Sigmoid colon (tissue), 3 donors: ENCODE results near the gene YWHAE.

ENCODE experiments used
- CTCF ChIP-seq, 4 experiments: fragments of 450-650 bp in 3 of 4; fragments of 200-600 bp in 1 of 4; IDR thresholded peaks; one replicate each; pipeline ENCODE4 v1.5.1; 2016 to 2019; ENCODE audit warnings: antibody characterized with exemption in 4 of 4, mild to moderate bottlenecking in 3 of 4, moderate library complexity in 2 of 4
- POLR2A ChIP-seq, 2 donors: fragments of 450-650 bp; IDR thresholded peaks; one replicate each; pipeline ENCODE4 v1.6.1; 2016; ENCODE audit warnings: antibody characterized with exemption in 2 of 2, mild to moderate bottlenecking in 2 of 2, moderate library complexity in 2 of 2

GRCh38 chr17:1340371-1340770, 59.7 kb downstream of the YWHAE start:
- no peak for TF ChIP-seq POLR2A (IDR thresholded peaks at IDR 0.05)
- no peak for TF ChIP-seq CTCF (IDR thresholded peaks at IDR 0.05)
